Large intestine (tissue), 3 donors: Measurements from ENCODE around the gene PKD2L2. TPM values are rescaled to one million over a fixed set of nuclear protein-coding genes. Genes with fewer than 3 reads are reported as not detected.
"Not testable (repeated sequence)": the region's sequence is repeated elsewhere in the genome, so short reads cannot be mapped to it uniquely, and the experiment has no call there.

Experiments
- DNase-seq, 2 donors: peaks; one replicate each; pipeline versions ENCODE4 v3.0.0 to v3.0.0-alpha.2; 2013
- H3K27ac ChIP-seq: one replicate; pipeline ENCODE4 v1.5.1; 2013; ENCODE audit warnings: low read length
- H3K27me3 ChIP-seq: 2 replicates; pipeline ENCODE4 v1.6.1; 2013; ENCODE audit warnings: low read length; ENCODE audit not compliant: control insufficient read depth, insufficient read depth
- H3K36me3 ChIP-seq: 2 replicates; pipeline ENCODE4 v1.6.1; 2013; ENCODE audit warnings: low read length; ENCODE audit not compliant: control insufficient read depth, insufficient read depth
- H3K4me1 ChIP-seq: one replicate; pipeline ENCODE4 v1.6.1; 2013; ENCODE audit warnings: low read length; ENCODE audit not compliant: control insufficient read depth, insufficient read depth
- H3K4me3 ChIP-seq: one replicate; pipeline ENCODE4 v1.5.1; 2013; ENCODE audit warnings: low read length
- H3K9me3 ChIP-seq: one replicate; pipeline ENCODE4 v1.6.1; 2013; ENCODE audit warnings: mild to moderate bottlenecking, low read depth, low read length, moderate library complexity; ENCODE audit not compliant: control insufficient read depth
- WGBS: methylation state at CpG from one replicate; pipeline ENCODE4 v1.1.5; 2013; ENCODE audit warnings: low lambda C conversion rate; ENCODE audit not compliant: insufficient coverage; 5-methylcytosine and 5-hydroxymethylcytosine counted together
- polyA plus RNA-seq: library from polyadenylated mRNA; unstranded; fragments of 120-200 nt; gene quantifications from one replicate; pipeline ENCODE4 v1.2.1, GENCODE V29; 2013

PKD2L2 gene
- polyA plus RNA-seq, 1 donor, result 0.15 TPM

DNA sequence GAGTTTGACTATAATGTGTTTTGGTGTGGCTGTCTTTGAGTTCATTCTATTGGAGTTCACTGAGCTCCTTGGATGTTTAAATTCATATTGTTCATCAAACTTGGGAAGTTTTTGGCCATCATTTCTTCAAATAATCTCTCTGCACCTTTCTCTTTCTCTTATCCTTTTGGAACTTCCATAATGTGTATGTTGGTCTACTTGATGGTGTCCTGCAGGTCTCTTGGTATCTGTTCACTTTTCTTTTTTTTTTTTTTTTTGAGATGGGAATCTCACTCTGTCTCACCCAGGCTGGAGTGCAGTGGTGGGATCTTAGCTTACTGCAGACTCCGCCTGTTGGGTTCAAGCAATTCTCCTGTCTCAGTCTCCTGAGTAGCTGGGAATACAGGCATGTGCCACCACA is 27.7 kb downstream of the PKD2L2 start:
- H3K36me3 ChIP-seq, result no peaks in the 10 kb centered on the region
- peaks cover 4% of the 10 kb centered on the region for H3K9me3 ChIP-seq
- no peak overlapping the region for H3K4me3 ChIP-seq
- DNase-seq, result no peak
- no peaks in the 10 kb centered on the region for H3K27me3 ChIP-seq
- no peaks in the 10 kb centered on the region for H3K4me1 ChIP-seq
- WGBS, result no CpG with 5 or more reads among the region's 1 CpG
- H3K27ac ChIP-seq, result no peak overlapping the region

GRCh38 chr5:137921931-137922330 is 32.7 kb downstream of the PKD2L2 start:
- H3K27ac ChIP-seq, result no peak overlapping the region
- peaks cover 3% of the 10 kb centered on the region for H3K9me3 ChIP-seq
- no peak overlapping the region for H3K4me3 ChIP-seq
- no CpG with 5 or more reads among the region's 3 CpGs for WGBS
- H3K36me3 ChIP-seq, result no peaks in the 10 kb centered on the region
- no peaks in the 10 kb centered on the region for H3K27me3 ChIP-seq
- DNase-seq, result no peak
- H3K4me1 ChIP-seq, result no peaks in the 10 kb centered on the region

DNA sequence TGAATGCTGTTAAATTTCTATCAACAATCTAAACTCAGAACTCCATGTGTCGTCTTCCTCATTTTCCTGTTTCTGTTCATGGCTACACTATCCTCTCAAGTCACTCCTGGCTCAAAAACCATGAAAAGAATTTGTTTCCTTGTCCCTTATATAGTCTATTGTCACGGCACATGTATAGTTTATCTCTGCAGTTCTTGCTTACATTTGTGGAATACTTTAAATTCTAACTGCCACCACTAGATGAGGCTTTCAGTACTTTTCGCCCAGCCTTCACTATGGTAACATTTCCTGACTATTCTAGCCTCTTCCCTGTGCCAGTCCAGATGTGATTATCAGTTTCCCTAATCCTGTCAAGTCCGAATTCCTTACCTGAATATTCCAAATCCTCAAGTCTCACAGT is 34.6 kb downstream of the PKD2L2 start:
- Histone ChIP-seq H3K27me3 (no peaks in the 10 kb centered on the region), H3K9me3 (no peaks in the 10 kb centered on the region), H3K36me3 (no peaks in the 10 kb centered on the region), H3K4me3 (no peak overlapping the region), H3K27ac (no peak overlapping the region), H3K4me1 (no peaks in the 10 kb centered on the region)
- no peak for DNase-seq
- WGBS, result 60% methylated on average over 1 of the region's 4 CpGs

GRCh38 chr5:137932800-137933199 is 43.5 kb downstream of the PKD2L2 start:
- no peak for DNase-seq
- peaks cover 8% of the 10 kb centered on the region for H3K36me3 ChIP-seq
- H3K27me3 ChIP-seq, result no peaks in the 10 kb centered on the region
- 100% methylated on average over 1 of the region's 3 CpGs for WGBS
- H3K4me3 ChIP-seq, result no peak overlapping the region
- H3K4me1 ChIP-seq, result no peaks in the 10 kb centered on the region
- H3K27ac ChIP-seq, result no peak overlapping the region
- no peaks in the 10 kb centered on the region for H3K9me3 ChIP-seq

DNA sequence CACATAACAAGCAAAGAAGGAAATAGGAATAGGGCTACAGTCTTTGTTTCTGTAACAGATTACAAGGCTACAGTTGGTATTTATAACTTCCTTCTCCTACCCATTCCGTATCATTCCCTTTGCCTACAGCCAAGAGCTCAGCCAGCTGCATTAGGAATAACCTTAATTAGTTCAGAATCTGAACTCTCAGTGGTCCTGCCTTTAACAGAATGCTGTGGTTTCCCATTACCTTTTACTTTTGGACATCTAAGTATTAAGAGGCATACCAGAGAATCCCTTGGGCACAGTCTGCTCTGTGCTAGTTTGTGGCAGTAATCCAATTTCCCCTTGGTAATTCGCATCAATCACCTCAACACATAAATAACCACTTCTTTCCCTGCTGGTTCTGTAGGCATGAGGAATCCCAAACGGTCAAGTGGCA is 44.2 kb downstream of the PKD2L2 start:
- no peak overlapping the region for H3K4me3 ChIP-seq
- no peaks in the 10 kb centered on the region for H3K27me3 ChIP-seq
- no peaks in the 10 kb centered on the region for H3K4me1 ChIP-seq
- no peaks in the 10 kb centered on the region for H3K9me3 ChIP-seq
- DNase-seq, result no peak
- 50% methylated on average over 1 of the region's 3 CpGs for WGBS
- peaks cover 11% of the 10 kb centered on the region for H3K36me3 ChIP-seq
- H3K27ac ChIP-seq, result no peak overlapping the region

GRCh38 chr5:137935190-137935589 is 45.9 kb downstream of the PKD2L2 start:
- no CpG with 5 or more reads among the region's 1 CpG for WGBS
- H3K4me3 ChIP-seq, result no peak overlapping the region
- H3K9me3 ChIP-seq, result no peaks in the 10 kb centered on the region
- no peak for DNase-seq
- no peaks in the 10 kb centered on the region for H3K27me3 ChIP-seq
- no peak overlapping the region for H3K27ac ChIP-seq
- H3K4me1 ChIP-seq, result no peaks in the 10 kb centered on the region
- peaks cover 27% of the 10 kb centered on the region for H3K36me3 ChIP-seq

DNA sequence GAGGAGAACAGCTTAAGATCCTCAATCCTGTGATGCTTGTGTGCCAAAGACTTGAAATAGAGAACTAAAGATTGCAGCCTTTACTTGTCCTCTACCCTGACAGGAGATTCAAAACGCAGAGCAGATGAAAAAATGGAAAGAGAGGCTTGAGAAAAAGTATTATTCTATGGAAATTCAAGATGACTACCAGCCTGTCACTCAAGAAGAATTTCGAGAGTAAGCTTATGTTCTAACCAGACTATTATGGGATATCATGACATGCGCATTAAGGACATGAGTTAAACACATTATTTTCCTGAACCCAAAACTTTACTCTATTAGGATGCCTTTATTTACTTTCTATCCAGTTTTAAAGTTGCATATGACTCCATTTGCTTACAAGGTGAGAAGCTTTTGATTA is 46.4 kb downstream of the PKD2L2 start:
- 90% methylated on average over 3 of the region's 3 CpGs for WGBS
- H3K27me3 ChIP-seq, result no peaks in the 10 kb centered on the region
- no peaks in the 10 kb centered on the region for H3K9me3 ChIP-seq
- DNase-seq, result no peak
- no peak overlapping the region for H3K27ac ChIP-seq
- H3K4me1 ChIP-seq, result no peaks in the 10 kb centered on the region
- peaks cover 28% of the 10 kb centered on the region for H3K36me3 ChIP-seq
- H3K4me3 ChIP-seq, result no peak overlapping the region

DNA sequence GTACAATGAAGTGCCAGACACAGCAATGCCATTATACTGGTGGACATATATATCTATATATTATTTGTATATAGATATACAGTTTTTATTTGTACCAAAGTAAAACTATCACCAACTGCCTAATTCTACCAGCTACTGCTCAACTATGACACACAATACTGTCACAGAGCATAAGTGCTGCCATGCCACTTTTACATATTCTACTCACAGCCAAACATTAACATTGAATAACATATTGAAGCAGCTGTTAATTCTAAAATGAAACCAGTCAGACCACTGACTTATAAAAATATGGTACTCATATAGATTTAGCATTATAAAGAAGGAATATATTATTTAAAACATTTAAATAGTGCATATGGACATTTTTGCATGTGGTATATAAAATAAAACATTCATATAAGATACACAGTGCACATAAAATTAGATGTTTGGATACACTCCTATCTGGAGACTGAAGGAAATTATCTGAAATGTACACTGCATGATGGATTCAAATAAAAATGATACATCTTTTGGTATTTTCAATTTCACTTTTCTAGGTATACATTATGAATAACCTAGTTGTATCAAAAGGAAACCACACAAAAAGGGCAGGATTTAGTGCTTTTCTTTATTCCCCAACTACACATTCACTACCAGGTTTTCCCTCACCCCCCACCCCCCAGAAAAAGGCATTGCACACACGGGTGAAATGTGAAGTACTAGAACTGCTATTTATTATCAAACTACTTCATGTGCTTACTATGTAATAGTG is 48.9 kb downstream of the PKD2L2 start:
- H3K4me3 ChIP-seq, result no peak overlapping the region
- H3K36me3 ChIP-seq, result peaks cover 50% of the 10 kb centered on the region
- no peaks in the 10 kb centered on the region for H3K9me3 ChIP-seq
- no peak for DNase-seq
- no peaks in the 10 kb centered on the region for H3K27me3 ChIP-seq
- no CpG with 5 or more reads among the region's 1 CpG for WGBS
- no peak overlapping the region for H3K27ac ChIP-seq
- H3K4me1 ChIP-seq, result no peaks in the 10 kb centered on the region

GRCh38 chr5:137938751-137939143 is 49.5 kb downstream of the PKD2L2 start:
- Histone ChIP-seq H3K36me3 (peaks cover 53% of the 10 kb centered on the region), H3K4me1 (no peaks in the 10 kb centered on the region), H3K4me3 (no peak overlapping the region), H3K27me3 (no peaks in the 10 kb centered on the region), H3K27ac (no peak overlapping the region), H3K9me3 (no peaks in the 10 kb centered on the region)
- 100% methylated on average over 1 of the region's 1 CpG for WGBS
- no peak for DNase-seq

DNA sequence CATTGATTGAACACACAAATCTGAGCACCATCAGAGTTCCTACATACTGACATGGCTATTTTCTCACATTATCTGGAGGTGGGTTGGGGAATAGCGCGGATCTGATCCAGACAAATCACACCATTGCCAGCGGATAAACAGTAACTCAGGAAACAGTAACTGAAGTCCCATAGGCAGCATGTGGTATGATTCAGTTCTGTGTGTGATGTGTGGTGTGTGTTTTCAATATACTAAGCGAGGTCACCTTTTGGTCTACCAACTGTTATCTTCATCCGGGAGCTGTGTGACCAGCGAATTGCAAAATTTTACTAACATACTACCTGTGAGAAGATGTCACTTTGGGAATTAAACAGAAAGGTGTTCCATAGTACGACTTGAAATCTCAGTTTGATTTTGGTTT is 50.1 kb downstream of the PKD2L2 start:
- H3K9me3 ChIP-seq, result no peaks in the 10 kb centered on the region
- no peak for DNase-seq
- no peaks in the 10 kb centered on the region for H3K4me1 ChIP-seq
- no peaks in the 10 kb centered on the region for H3K27me3 ChIP-seq
- H3K4me3 ChIP-seq, result no peak overlapping the region
- 100% methylated on average over 3 of the region's 7 CpGs for WGBS
- H3K36me3 ChIP-seq, result peaks cover 59% of the 10 kb centered on the region
- H3K27ac ChIP-seq, result no peak overlapping the region

DNA sequence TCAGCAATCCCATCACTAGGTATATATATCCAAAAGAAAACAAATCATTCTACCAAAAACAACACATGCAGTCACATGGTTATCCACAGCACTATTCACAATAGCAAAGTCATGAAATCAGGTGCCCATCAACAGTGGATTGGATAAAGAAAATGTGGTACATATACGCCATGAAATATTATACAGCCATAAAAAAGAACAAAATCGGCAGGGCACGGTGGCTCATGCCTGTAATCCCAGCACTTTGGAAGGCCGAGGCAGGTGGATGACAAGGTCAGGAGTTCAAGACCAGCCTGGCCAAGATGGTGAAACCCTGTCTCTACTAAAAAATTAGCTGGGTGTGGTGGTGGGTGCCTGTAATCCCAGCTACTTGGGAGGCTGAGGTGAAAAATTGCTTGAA is 55.0 kb downstream of the PKD2L2 start:
- 100% methylated on average over 1 of the region's 4 CpGs for WGBS
- H3K4me1 ChIP-seq, H3K27ac ChIP-seq, H3K4me3 ChIP-seq, H3K27me3 ChIP-seq, H3K9me3 ChIP-seq, DNase-seq: not testable (repeated sequence)
- H3K36me3 ChIP-seq, result peaks cover 77% of the 10 kb centered on the region
